HG03196 (cell line): ENCODE measurements around the gene C5orf46.

Source experiments
- ATAC-seq: cut with Tn5 transposase; IDR thresholded peaks from one replicate; pipeline ENCODE4 v1.9.1; 2021; ENCODE audit not compliant: unreplicated experiment

C5orf46 gene

DNA sequence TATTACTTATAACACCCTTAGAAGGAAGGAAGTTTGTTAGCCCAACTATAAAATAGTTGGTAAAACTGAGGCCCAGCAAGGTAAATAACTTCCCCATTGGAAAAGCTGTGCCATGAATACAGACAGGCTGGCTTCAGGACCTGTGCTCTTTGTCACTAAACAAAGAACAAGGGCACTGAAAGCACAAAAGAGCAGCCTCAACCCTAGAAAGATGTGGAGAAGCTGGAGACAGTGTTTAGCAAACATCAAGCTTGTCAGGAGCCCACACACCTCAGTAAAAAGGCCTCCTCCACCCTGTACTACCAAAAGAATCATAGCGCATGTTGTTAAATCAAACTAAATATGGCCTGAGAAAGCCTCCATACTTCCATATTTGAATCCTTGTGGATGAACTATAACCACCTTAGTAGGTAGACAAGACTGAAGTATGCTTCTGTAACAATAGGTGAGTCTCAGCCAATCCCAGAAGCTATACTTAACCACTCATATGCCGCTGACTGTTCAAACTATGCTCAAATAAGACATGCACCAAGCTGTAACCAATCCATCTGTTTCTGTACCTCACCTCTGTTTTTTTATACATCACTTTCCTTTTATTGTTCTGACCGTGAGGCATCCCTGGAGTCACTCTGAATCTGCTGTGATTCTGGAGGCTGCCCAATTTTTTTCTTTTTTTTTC is 46.2 kb downstream of the C5orf46 start:
- no peak for ATAC-seq

DNA sequence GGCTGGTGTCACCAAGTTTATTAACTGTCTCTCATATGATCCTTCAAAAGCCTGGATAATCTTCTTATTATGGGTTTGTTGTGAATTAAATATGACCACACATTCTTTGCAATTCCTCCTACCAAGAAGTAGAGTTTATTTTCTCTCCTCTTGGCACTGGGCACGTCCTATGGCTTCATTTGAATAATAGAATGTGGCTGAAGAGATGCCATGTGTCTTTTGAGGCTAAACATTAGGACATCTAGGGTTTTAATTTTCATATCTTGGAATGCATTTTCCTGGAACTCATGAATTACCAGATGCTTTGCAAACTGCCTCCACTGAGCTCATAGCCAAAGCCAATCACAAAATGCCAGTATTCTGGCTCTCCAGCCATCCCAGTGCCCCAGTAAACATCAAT is 47.8 kb downstream of the C5orf46 start:
- no peak for ATAC-seq

DNA sequence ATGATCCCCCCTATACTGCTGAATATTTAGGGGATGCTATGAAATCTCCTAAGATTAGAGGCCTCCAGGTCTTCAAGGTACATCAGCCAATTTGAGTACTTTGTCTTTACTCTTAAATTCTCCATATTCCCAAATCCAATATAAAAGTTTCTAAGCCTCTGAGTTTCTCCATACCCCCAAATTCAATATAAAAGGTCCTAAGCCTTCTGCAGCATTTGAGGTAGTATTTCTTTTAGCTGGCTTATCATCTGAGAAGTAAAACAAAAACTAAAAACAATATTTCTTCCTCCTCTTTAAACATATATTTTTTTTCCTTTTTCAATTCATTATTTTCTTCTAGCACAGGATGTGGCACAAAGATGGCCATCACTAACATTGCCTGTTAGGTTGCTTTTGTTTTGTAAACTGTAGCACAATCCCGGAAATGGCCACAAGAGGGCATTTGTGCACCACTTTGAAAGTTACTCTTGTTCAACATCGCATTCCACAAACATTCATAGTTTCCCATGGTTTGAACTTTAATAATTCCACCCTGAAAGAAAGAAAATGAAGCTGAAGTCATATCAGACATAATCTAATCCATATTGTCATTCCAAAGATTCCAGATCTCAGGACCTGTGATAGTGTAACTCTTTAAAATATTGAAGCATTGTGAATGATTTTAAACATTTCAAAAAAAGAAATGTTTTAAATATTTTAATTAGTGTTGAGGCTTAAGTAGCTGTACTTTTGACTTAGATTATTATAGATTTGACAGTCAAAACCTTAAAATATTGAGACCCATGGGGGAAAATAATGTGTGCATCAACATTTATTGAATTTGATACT is 48.8 kb downstream of the C5orf46 start:
- peak; percentile 90 for ATAC-seq

DNA sequence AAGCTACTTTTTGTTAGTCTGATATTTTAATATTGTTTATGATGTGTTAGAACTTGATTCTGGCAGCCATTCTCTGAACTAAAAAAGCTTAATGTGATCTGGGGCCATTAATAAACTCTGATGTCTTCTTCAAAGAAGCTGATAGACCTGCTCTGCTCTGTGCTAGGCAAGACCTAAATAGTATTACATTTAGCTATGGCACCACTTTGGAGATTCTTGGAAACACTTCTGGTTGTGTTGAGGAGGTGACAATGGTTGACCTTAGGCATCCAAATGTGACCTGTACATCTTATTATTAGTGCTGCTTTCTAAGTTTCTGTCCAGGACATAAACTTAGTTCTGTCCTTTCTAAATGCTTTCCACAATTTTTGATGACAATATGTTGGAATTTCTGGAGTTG is 49.5 kb downstream of the C5orf46 start:
- ATAC-seq = no peak

DNA sequence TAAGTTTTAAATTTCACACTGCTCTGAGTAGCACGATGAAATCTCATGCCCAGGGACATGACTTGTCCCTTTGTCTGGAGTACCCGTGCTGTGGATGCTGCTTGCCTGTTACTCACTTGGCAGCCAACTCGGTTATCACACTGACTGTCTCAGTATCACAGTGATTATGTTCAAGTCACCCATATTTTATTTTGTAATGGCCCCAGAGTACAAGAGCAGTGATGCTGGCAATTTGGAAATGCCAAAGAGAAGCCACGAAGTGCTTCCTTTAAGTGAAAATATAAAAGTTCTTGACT is 50.6 kb downstream of the C5orf46 start:
- no peak for ATAC-seq

DNA sequence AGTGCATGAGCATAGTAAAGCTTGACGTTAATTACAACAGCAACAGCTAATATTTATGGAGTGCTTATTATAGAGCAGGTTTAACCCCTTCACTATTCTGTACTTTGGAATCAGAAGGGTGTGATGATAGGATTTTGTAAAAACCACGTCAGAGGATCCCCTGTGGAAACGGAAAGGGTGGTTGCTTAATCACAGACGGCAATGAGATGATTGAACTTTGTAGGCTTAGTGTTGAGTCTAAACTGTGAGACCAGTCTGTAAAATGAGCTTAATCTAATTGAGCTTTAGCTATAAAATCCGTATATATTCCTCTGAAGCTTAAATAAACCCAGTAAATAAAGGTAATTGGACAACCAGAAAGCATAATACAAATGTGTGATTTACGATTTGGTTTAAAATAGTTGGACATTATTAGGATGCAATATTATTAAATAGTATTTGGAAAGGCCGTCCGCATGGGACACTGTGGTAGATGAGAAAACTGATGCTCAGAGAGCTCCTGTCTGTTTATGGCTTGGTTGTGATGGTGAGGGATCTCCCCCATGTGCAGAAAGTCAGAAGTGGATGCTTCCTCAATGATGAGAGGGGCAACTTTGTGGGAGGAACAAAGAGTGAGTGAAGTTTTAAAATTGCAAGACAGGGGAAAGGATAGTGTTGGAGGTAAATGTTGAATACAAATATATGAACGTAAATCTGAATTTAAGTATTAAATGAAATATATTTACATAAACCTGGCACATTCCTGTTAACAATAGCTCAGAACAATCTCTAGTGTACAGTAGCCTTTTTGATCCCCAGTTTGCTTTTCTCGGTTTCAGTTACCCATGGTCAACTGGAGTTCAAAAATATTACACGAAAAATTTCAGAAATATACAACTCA is 51.2 kb downstream of the C5orf46 start:
- ATAC-seq = no peak

DNA sequence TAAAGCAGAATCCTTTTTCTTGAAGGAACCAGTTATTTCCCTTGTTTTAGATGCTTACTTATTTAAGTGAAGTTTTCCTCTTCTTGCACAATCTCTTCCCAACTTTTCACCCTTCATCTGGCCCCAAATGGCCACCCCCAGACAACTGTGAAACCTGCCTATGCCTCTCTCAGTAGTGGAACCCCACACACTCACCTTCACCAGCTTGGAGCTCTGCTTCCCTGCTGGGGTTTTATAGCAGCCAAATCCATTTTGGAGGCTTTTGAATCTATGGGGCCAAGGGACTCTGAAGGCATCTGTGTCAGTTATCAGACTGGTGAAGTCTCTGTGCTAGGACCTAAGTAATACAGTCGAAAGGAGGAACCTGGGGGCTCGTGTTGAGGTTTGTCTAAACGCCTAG is 52.0 kb downstream of the C5orf46 start:
- ATAC-seq = no peak

DNA sequence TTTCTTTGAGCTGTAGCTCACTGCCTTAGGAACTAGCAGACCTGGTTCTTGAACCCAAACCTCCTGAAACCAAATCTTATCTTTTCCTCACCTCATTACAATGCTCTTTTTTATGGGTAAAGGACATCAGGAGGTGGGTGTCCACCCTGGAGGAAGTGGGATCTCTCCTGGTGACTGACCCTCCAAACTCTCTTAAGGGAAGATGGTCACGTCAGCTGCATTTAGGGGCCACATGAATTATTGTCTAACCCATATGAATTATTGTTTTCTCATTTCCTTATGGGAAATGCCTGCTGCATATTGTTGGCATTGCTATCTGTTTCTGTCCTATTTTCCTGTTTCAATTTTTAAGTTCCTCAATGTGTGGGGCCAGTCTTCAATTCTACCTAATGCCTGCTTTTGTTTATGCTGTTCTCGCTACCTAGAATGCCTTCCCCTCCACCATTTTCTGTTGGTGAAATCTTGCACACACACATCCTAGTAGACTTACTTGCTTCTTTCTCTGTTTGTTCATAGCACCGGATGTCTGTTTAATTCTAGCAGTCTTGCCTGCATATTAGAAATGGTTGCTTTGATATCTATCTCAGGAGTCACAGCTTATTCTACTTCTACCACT is 52.9 kb downstream of the C5orf46 start:
- ATAC-seq = no peak

DNA sequence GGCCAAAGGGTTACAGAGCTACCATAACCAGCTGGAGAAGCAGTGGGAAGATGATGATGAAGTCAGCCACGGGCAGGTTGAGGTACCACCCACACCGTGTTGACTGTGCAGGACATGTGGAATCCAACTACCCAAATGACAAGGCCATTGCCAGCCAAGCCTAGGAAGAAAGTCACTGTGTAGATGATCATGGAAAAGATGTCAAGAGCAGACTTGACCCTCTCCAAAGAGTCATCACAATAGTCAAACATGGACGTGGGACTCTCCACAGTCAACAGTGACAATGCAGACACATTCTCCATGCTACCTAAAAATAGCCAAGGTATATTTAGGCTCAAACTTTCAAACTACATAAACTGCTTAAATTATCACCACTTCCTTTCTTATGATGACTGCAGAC is 54.0 kb downstream of the C5orf46 start:
- no peak for ATAC-seq

DNA sequence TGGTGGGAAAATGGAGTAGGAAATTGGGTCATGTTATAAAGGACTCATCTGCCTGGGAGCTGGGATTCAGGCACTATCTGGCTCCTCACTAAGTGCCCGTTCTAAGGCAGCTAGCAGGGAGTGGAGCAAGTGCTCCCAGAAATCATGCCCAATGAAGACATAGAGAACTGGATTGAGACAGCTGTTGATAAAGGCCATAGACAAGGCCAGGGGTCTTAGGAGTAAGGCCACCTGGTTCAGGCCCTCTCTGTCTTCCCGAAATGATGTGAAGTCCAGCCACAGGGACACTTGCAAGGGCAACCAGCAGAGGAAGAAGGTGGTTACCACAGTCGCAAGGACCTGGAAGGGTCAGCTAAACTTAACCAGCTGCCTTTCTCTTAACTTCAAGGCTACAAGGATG is 54.8 kb downstream of the C5orf46 start:
- no peak for ATAC-seq

DNA sequence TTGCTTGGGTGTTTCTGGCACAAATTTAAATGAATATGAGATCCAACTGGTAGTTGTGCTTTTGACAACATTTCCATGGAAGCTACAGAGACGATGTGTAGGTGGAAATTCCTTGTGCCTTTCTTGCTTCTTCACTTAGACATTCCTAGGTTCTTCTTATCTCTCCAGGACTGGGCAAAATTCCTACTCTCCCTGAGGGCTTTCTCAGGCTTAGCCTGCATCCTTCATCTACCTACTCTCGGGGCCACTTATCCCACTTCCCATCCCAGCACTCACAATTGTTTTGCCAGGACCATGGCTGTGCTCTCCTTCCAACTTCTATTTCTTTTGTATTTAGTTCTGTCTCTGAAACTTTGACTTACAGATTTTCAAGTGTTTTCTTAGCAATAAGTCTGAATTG is 57.1 kb downstream of the C5orf46 start:
- no peak for ATAC-seq

DNA sequence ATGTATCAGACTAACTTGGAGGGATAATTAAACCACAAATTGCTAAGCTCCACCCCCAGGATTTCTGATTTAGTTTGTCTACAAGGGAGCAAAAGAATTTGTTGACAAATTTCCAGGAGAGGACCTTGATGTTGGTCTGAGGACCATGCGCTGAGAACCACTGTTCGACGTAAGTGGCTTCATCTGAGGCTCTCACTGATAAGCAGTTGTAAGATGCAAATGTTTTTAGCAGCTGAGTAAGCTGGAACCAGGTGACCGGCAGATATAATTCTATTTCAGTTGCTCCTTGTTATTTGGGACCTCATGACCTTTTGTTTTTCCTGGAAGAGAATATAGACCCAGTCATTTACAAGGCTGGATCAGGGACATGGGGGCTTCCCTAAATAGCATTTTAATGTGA is 60.7 kb downstream of the C5orf46 start:
- no peak for ATAC-seq

DNA sequence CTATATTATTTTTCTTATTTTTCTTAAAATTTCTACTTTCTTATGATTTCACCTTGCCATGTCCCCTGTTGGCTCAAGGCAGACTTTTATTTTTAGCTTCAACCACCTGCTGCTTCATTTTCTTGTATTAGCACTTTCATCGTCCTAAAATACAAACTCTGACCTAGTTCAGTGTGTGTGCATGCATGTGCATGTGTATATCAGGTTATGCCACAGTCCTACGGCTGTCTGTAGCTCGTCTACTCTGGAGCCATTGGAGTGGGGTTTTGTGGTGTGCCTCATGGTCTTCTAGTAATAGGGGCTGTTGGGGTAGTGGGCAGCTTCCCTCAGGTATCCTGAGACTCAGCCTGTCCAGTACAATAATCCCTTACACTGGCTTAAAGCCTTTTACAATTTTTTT is 61.5 kb downstream of the C5orf46 start:
- ATAC-seq = no peak

DNA sequence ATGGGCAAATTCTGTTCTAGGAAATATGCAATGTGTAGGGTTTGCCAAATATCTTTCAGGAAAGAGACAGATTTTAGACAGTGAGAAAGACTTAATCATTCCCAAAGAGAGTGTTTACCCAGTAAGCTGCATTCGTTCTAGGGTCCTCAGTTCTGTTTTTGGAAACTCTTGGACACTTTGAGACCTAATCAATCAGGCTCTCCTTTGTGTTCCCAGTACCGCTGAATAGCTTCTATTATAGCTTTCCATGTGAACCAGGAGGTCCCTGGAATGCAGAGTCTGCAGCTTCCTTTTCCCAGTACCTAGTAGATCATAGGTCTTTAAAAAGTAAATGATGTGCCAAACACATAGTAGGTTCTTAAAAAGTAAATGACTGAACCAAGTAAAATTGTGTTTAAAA is 63.5 kb downstream of the C5orf46 start:
- ATAC-seq = no peak
